ENCODE measurements around the gene EFHD2.

DNA sequence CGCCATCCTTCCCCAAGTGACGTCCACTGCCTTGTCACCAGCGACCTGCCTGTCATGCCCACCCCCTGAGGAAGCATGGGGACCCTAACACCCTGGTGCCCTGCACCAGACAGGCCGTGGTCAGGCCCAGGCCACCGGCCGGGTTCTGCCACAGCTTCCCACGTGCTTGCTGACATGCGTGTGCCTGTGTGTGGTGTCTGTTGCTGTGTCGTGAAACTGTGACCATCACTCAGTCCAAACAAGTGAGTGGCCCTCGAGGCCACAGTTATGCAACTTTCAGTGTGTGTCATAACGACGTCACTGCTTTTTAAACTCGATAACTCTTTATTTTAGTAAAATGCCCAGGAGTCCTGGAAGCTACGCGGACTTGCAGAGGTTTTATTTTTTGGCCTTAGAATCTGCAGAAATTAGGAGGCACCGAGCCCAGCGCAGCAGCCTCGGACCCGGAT is 20.0 kb downstream of the EFHD2 start:
- TF ChIP-seq, protein P1, sequence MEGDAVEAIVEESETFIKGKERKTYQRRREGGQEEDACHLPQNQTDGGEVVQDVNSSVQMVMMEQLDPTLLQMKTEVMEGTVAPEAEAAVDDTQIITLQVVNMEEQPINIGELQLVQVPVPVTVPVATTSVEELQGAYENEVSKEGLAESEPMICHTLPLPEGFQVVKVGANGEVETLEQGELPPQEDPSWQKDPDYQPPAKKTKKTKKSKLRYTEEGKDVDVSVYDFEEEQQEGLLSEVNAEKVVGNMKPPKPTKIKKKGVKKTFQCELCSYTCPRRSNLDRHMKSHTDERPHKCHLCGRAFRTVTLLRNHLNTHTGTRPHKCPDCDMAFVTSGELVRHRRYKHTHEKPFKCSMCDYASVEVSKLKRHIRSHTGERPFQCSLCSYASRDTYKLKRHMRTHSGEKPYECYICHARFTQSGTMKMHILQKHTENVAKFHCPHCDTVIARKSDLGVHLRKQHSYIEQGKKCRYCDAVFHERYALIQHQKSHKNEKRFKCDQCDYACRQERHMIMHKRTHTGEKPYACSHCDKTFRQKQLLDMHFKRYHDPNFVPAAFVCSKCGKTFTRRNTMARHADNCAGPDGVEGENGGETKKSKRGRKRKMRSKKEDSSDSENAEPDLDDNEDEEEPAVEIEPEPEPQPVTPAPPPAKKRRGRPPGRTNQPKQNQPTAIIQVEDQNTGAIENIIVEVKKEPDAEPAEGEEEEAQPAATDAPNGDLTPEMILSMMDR (IDR thresholded peaks at IDR 0.05): no peak
- no peak for TF ChIP-seq POLR2A (IDR thresholded peaks at IDR 0.05)
